SU-DHL-6 (cell line): ENCODE data around the gene GPT2.
"Not testable (repeated sequence)": the region's sequence is repeated elsewhere in the genome, so short reads cannot be mapped to it uniquely, and the experiment has no call there.

ENCODE experiments used
- H2AFZ ChIP-seq: fragments of 200-600 bp; sonication (generic); 2 replicates; pipeline ENCODE4 v1.6.1; 2014; ENCODE audit warnings: low read depth, mild to moderate bottlenecking, moderate library complexity, mixed read lengths, antibody characterized with exemption, low read length; ENCODE audit not compliant: severe bottlenecking
- H3F3A ChIP-seq: fragments of 200-600 bp; shearing (Covaris generic); 2 replicates; pipeline ENCODE4 v1.6.0; 2016; ENCODE audit warnings: antibody characterized with exemption, mild to moderate bottlenecking; ENCODE audit not compliant: insufficient read depth
- H3K27ac ChIP-seq: fragments of 200-600 bp; sonication (generic); 2 replicates; pipeline ENCODE4 v1.5.1; 2016; ENCODE audit warnings: low read depth, mild to moderate bottlenecking, low read length, moderate library complexity, mixed read lengths
- H3K27me3 ChIP-seq: fragments of 200-600 bp; sonication (generic), shearing (Covaris generic); 2 replicates; pipeline ENCODE4 v1.6.0; 2014; ENCODE audit warnings: mild to moderate bottlenecking, low read length
- H3K36me3 ChIP-seq: fragments of 200-600 bp; sonication (generic); 2 replicates; pipeline ENCODE4 v1.6.1; 2014; ENCODE audit warnings: mild to moderate bottlenecking, low read length, mixed read lengths
- H3K4me2 ChIP-seq: fragments of 300-600, 200-600 bp; shearing (Covaris generic), sonication (generic); 2 replicates; pipeline ENCODE4 v1.6.0; 2014; ENCODE audit warnings: low read length, low read depth, mild to moderate bottlenecking; ENCODE audit not compliant: poor library complexity, severe bottlenecking
- H3K4me3 ChIP-seq: fragments of 200-600 bp; sonication (generic); 2 replicates; pipeline ENCODE4 v1.5.1; 2014; ENCODE audit warnings: antibody characterized with exemption, low read length, mild to moderate bottlenecking, mixed read lengths; ENCODE audit not compliant: insufficient read depth, poor library complexity, severe bottlenecking
- H3K79me2 ChIP-seq: fragments of 200-600 bp; sonication (generic); 2 replicates; pipeline ENCODE4 v1.6.1; 2014; ENCODE audit warnings: mild to moderate bottlenecking, low read length, moderate library complexity; ENCODE audit not compliant: insufficient read depth
- H3K9ac ChIP-seq: fragments of 200-600 bp; sonication (generic); 2 replicates; pipeline ENCODE4 v1.7.0; 2014; ENCODE audit warnings: mild to moderate bottlenecking, low read length
- H3K9me2 ChIP-seq: fragments of 200-600 bp; sonication (generic); replicated peaks from 2 replicates; pipeline ENCODE4 v1.6.1; 2014; ENCODE audit warnings: low read length; ENCODE audit not compliant: insufficient read depth
- H3K9me3 ChIP-seq: fragments of 200-600 bp; sonication (generic); 2 replicates; pipeline ENCODE4 v1.6.1; 2014; ENCODE audit warnings: low read length, mixed read lengths; ENCODE audit not compliant: insufficient read depth
- H4K20me1 ChIP-seq: fragments of 200-600 bp; sonication (generic); 2 replicates; pipeline ENCODE4 v1.6.1; 2014; ENCODE audit warnings: low read depth, mild to moderate bottlenecking, antibody characterized with exemption, low read length, moderate library complexity, mixed read lengths
- CTCF ChIP-seq: fragments of 200-600 bp; sonication (generic); IDR thresholded peaks from one replicate; pipeline ENCODE4 v1.5.1; 2017; ENCODE audit warnings: antibody characterized with exemption, mild to moderate bottlenecking, low read length, moderate library complexity; ENCODE audit not compliant: insufficient read depth, poor library complexity, severe bottlenecking
- EZH2phosphoT487 ChIP-seq: fragments of 200-600 bp; sonication (generic), shearing (Covaris generic); conservative IDR thresholded peaks from 2 replicates; pipeline ENCODE4 v1.6.1; 2018; ENCODE audit warnings: mild to moderate bottlenecking, antibody characterized with exemption, low read length, moderate library complexity, mixed read lengths

Gene GPT2

GRCh38 chr16:46859719-46860152 lies 24.4 kb upstream of the GPT2 start:
- no peaks in the 10 kb centered on the region for H3K79me2 ChIP-seq
- no peaks in the 10 kb centered on the region for H3K9me2 ChIP-seq
- no peaks in the 10 kb centered on the region for H3K9me3 ChIP-seq
- H3K4me2 ChIP-seq = no peak overlapping the region
- no peaks in the 10 kb centered on the region for H4K20me1 ChIP-seq
- H3K27me3 ChIP-seq = no peaks in the 10 kb centered on the region
- no peaks in the 10 kb centered on the region for H3K36me3 ChIP-seq
- no peak overlapping the region for H3K27ac ChIP-seq
- no peak overlapping the region for H2AFZ ChIP-seq
- no peak overlapping the region for H3K9ac ChIP-seq
- H3K4me3 ChIP-seq = no peak overlapping the region
- TF ChIP-seq CTCF (no peak), EZH2phosphoT487 (no peak)
- H3F3A ChIP-seq = no peaks in the 10 kb centered on the region

GRCh38 chr16:46862555-46863447 lies 21.4 kb upstream of the GPT2 start:
- Histone ChIP-seq H3K9ac (no peak overlapping the region), H3F3A (no peaks in the 10 kb centered on the region), H3K79me2 (no peaks in the 10 kb centered on the region), H3K27me3 (no peaks in the 10 kb centered on the region), H3K4me3 (no peak overlapping the region), H3K4me2 (no peak overlapping the region), H3K9me3 (no peaks in the 10 kb centered on the region), H3K36me3 (no peaks in the 10 kb centered on the region), H3K27ac (no peak overlapping the region), H2AFZ (no peak overlapping the region), H4K20me1 (no peaks in the 10 kb centered on the region), H3K9me2 (no peaks in the 10 kb centered on the region)
- TF ChIP-seq CTCF (no peak), EZH2phosphoT487 (no peak)

- H3K4me2 ChIP-seq = no peak overlapping the region
- no peak overlapping the region for H3K27ac ChIP-seq
- TF ChIP-seq CTCF (no peak), EZH2phosphoT487 (no peak)
Observed at GRCh38 chr16:46866286-46866685, 17.9 kb upstream of the GPT2 start.

GRCh38 chr16:46867486-46867885 lies 16.7 kb upstream of the GPT2 start:
- H3K79me2 ChIP-seq, H3K4me3 ChIP-seq, H4K20me1 ChIP-seq, H3K9me2 ChIP-seq, H3K9ac ChIP-seq, H3K27me3 ChIP-seq, H3K4me2 ChIP-seq, H3F3A ChIP-seq, H2AFZ ChIP-seq, H3K9me3 ChIP-seq, H3K27ac ChIP-seq, H3K36me3 ChIP-seq: not testable (repeated sequence)

More at GRCh38 chr16:46866286-46866685, 17.9 kb upstream of the GPT2 start:
- H3K9ac ChIP-seq = no peak overlapping the region
- no peak overlapping the region for H2AFZ ChIP-seq
- no peaks in the 10 kb centered on the region for H3K9me3 ChIP-seq
- H3K36me3 ChIP-seq = no peaks in the 10 kb centered on the region
- H3K9me2 ChIP-seq = no peaks in the 10 kb centered on the region
- no peaks in the 10 kb centered on the region for H3K27me3 ChIP-seq
- H3F3A ChIP-seq = no peaks in the 10 kb centered on the region
- H4K20me1 ChIP-seq = no peaks in the 10 kb centered on the region
- no peaks in the 10 kb centered on the region for H3K79me2 ChIP-seq
- H3K4me3 ChIP-seq = no peak overlapping the region

GRCh38 chr16:46868891-46869290 lies 15.3 kb upstream of the GPT2 start:
- not testable (repeated sequence) for H4K20me1 ChIP-seq, H3K9me2 ChIP-seq, H2AFZ ChIP-seq, H3K9me3 ChIP-seq, H3K27ac ChIP-seq, H3K4me3 ChIP-seq, H3K79me2 ChIP-seq, H3K27me3 ChIP-seq, H3F3A ChIP-seq, H3K4me2 ChIP-seq, H3K9ac ChIP-seq, H3K36me3 ChIP-seq
